Activated naive CD4-positive, alpha-beta T cell treated with anti-CD3 and anti-CD28 coated beads for 36 hours (primary cell): ENCODE data around the gene B4GALT1. TPM values are rescaled to one million over a fixed set of nuclear protein-coding genes. Genes with fewer than 3 reads are reported as not detected.
"Not testable (repeated sequence)": the region's sequence is repeated elsewhere in the genome, so short reads cannot be mapped to it uniquely, and the experiment has no call there.

Source experiments
- CTCF ChIA-PET: fragments of 350-600 bp; sonication (Branson Sonifier 250); formaldehyde crosslinking; loops from one replicate; lab custom pipeline; 2021; ENCODE audit warnings: antibody characterized with exemption; lab: Charles Lee
- DNase-seq: peaks from one replicate; pipeline ENCODE4 v3.0.0-alpha.2; 2020
- H3K27ac Mint-ChIP-seq: one replicate; pipeline ENCODE4 v1.8.0; 2021; ENCODE audit warnings: mild to moderate bottlenecking, mixed read lengths
- H3K27me3 Mint-ChIP-seq: one replicate; pipeline ENCODE4 v1.8.0; 2021; ENCODE audit warnings: low read depth, mixed read lengths
- H3K36me3 Mint-ChIP-seq: one replicate; pipeline ENCODE4 v1.8.0; 2021; ENCODE audit warnings: low read depth, mixed read lengths
- H3K4me1 Mint-ChIP-seq: one replicate; pipeline ENCODE4 v1.8.0; 2021; ENCODE audit warnings: low read depth, mixed read lengths
- H3K4me3 Mint-ChIP-seq: one replicate; pipeline ENCODE4 v1.8.0; 2021; ENCODE audit warnings: mild to moderate bottlenecking, moderate library complexity, mixed read lengths
- H3K9me3 Mint-ChIP-seq: one replicate; pipeline ENCODE4 v1.8.0; 2021; ENCODE audit warnings: mixed read lengths
- intact Hi-C: fragments of 100-400 bp; cut with micrococcal nuclease; formaldehyde crosslinking; loops from one replicate; pipeline ENCODE4 v1.15.1; 2023
- total RNA-seq, 2 experiments: library from RNA; stranded (reverse); gene quantifications; one replicate each; pipeline ENCODE4 v1.2.3, GENCODE V29; 2021

Gene B4GALT1
- total RNA-seq, 2 experiments from 2014 or later, result 42.8 to 44.1 TPM

GRCh38 chr9:33165263-33166151, 1.6 kb downstream of the B4GALT1 start:
- CTCF ChIA-PET, result no interaction called here
- Mint-ChIP-seq H3K27ac (peak overlapping the region; percentile 97), H3K9me3 (no peaks in the 10 kb centered on the region), H3K27me3 (no peaks in the 10 kb centered on the region), H3K4me1 (peaks cover 66% of the 10 kb centered on the region), H3K36me3 (peaks cover 11% of the 10 kb centered on the region), H3K4me3 (peak overlapping the region; percentile 91)
- intact Hi-C loops, result loop anchor here (1.0 to 10.0 kb wide), 6 partner anchors 55 to 879 kb away; partner anchors contain the start of genes ACO1, NDUFB6, RIGI and UBAP2
- DNase-seq, result peak; percentile 63

GRCh38 chr9:33164921-33165262, 2.2 kb downstream of the B4GALT1 start:
- Mint-ChIP-seq H3K36me3 (peaks cover 11% of the 10 kb centered on the region), H3K27ac (peak overlapping the region; percentile 97), H3K4me3 (peak overlapping the region; percentile 91), H3K4me1 (peaks cover 70% of the 10 kb centered on the region)
- DNase-seq, H3K9me3 Mint-ChIP-seq, H3K27me3 Mint-ChIP-seq, CTCF ChIA-PET: not testable (repeated sequence)
- intact Hi-C loops, result loop anchor here (1.0 to 10.0 kb wide), 5 partner anchors 142 to 880 kb away; partner anchors contain the start of genes ACO1, NDUFB6, RIGI and UBAP2

GRCh38 chr9:33164138-33164809, 2.9 kb downstream of the B4GALT1 start:
- Mint-ChIP-seq H3K36me3 (peaks cover 11% of the 10 kb centered on the region), H3K4me1 (peaks cover 76% of the 10 kb centered on the region), H3K4me3 (peak overlapping the region; percentile 67), H3K27ac (peak overlapping the region; percentile 97), H3K9me3 (no peaks in the 10 kb centered on the region), H3K27me3 (no peaks in the 10 kb centered on the region)
- CTCF ChIA-PET, result interaction anchor here (0.6 to 1.2 kb wide), 2 partner anchors 16 to 62 kb away, joined by 3 read pairs; no protein-coding TSS in a partner anchor
- intact Hi-C loops, result loop anchor here (10.0 kb wide), 1 partner anchor 881 kb away; the partner anchor contains the start of gene UBAP2
- peak; percentile 35 for DNase-seq

GRCh38 chr9:33163433-33164137, 3.6 kb downstream of the B4GALT1 start:
- H3K9me3 Mint-ChIP-seq, result no peaks in the 10 kb centered on the region
- peaks cover 11% of the 10 kb centered on the region for H3K36me3 Mint-ChIP-seq
- H3K27ac Mint-ChIP-seq, result peak overlapping the region; percentile 97
- DNase-seq, result no peak
- peaks cover 76% of the 10 kb centered on the region for H3K4me1 Mint-ChIP-seq
- intact Hi-C loops, result loop anchor here (10.0 kb wide), 1 partner anchor 881 kb away; the partner anchor contains the start of gene UBAP2
- CTCF ChIA-PET, result interaction anchor here (0.6 to 3.0 kb wide), 6 partner anchors 8 to 82 kb away, joined by 3 to 7 read pairs (median 3); no protein-coding TSS in a partner anchor
- H3K27me3 Mint-ChIP-seq, result no peaks in the 10 kb centered on the region
- peak overlapping the region; percentile 67 for H3K4me3 Mint-ChIP-seq

GRCh38 chr9:33162721-33163311, 4.3 kb downstream of the B4GALT1 start:
- CTCF ChIA-PET, result interaction anchor here (0.7 to 3.0 kb wide), 4 partner anchors 9 to 81 kb away, joined by 3 to 7 read pairs (median 3); no protein-coding TSS in a partner anchor
- intact Hi-C loops, result loop anchor here (10.0 kb wide), 1 partner anchor 882 kb away; the partner anchor contains the start of gene UBAP2
- Mint-ChIP-seq H3K27me3 (no peaks in the 10 kb centered on the region), H3K27ac (peak overlapping the region; percentile 97), H3K4me3 (no peak overlapping the region), H3K4me1 (peaks cover 77% of the 10 kb centered on the region), H3K36me3 (peaks cover 11% of the 10 kb centered on the region), H3K9me3 (no peaks in the 10 kb centered on the region)
- DNase-seq, result no peak

GRCh38 chr9:33161589-33162132, 5.5 kb downstream of the B4GALT1 start:
- Mint-ChIP-seq H3K27ac (peak overlapping the region; percentile 97), H3K4me1 (peaks cover 81% of the 10 kb centered on the region), H3K27me3 (no peaks in the 10 kb centered on the region), H3K9me3 (no peaks in the 10 kb centered on the region), H3K4me3 (no peak overlapping the region), H3K36me3 (peaks cover 11% of the 10 kb centered on the region)
- CTCF ChIA-PET, result interaction anchor here (0.8 to 3.0 kb wide), 5 partner anchors 9 to 72 kb away, joined by 3 to 10 read pairs (median 3); no protein-coding TSS in a partner anchor
- intact Hi-C loops, result loop anchor here (2.0 to 10.0 kb wide), 2 partner anchors 19 to 883 kb away; partner anchors contain the start of gene UBAP2
- DNase-seq, result no peak

GRCh38 chr9:33161011-33161588, 6.0 kb downstream of the B4GALT1 start:
- DNase-seq, result peak; percentile 66
- Mint-ChIP-seq H3K9me3 (no peaks in the 10 kb centered on the region), H3K36me3 (peaks cover 8% of the 10 kb centered on the region), H3K4me3 (peak overlapping the region; percentile 64), H3K4me1 (peaks cover 85% of the 10 kb centered on the region), H3K27me3 (no peaks in the 10 kb centered on the region), H3K27ac (peak overlapping the region; percentile 97)
- CTCF ChIA-PET, result interaction anchor here (1.2 to 3.0 kb wide), 5 partner anchors 10 to 72 kb away, joined by 3 to 10 read pairs (median 7); no protein-coding TSS in a partner anchor
- intact Hi-C loops, result loop anchor here (2.0 to 10.0 kb wide), 2 partner anchors 18 to 884 kb away; partner anchors contain the start of gene UBAP2

- H3K4me3 Mint-ChIP-seq, result peak overlapping the region; percentile 64
- H3K36me3 Mint-ChIP-seq, H3K27me3 Mint-ChIP-seq, H3K9me3 Mint-ChIP-seq: not testable (repeated sequence)
- CTCF ChIA-PET, result interaction anchor here (0.5 to 3.0 kb wide), 6 partner anchors 9 to 66 kb away, joined by 3 to 10 read pairs (median 6); no protein-coding TSS in a partner anchor
- peak overlapping the region; percentile 97 for H3K27ac Mint-ChIP-seq
- intact Hi-C loops, result loop anchor here (1.0 to 10.0 kb wide), 3 partner anchors 18 to 884 kb away; partner anchors contain the start of gene UBAP2
- peaks cover 91% of the 10 kb centered on the region for H3K4me1 Mint-ChIP-seq
- DNase-seq, result peak; percentile 43
These were observed 6.7 kb downstream of the B4GALT1 start for GRCh38 chr9:33160446-33160845.

GRCh38 chr9:33159777-33160127, 7.4 kb downstream of the B4GALT1 start:
- Mint-ChIP-seq H3K4me3 (peak overlapping the region; percentile 64), H3K4me1 (peaks cover 92% of the 10 kb centered on the region), H3K27me3 (no peaks in the 10 kb centered on the region), H3K27ac (peak overlapping the region; percentile 97), H3K9me3 (no peaks in the 10 kb centered on the region), H3K36me3 (peaks cover 2% of the 10 kb centered on the region)
- CTCF ChIA-PET, result interaction anchor here (1.1 to 2.1 kb wide), 5 partner anchors 8 to 67 kb away, joined by 3 to 10 read pairs (median 4); no protein-coding TSS in a partner anchor
- peak; percentile 87 for DNase-seq
- intact Hi-C loops, result loop anchor here (1.0 to 10.0 kb wide), 11 partner anchors 8 to 885 kb away; partner anchors contain the start of genes B4GALT1, DNAJA1, NFX1 and SMIM27
